ENCODE data around the gene TNRC6C. TPM values are rescaled to one million over a fixed set of nuclear protein-coding genes. Genes with fewer than 3 reads are reported as not detected.

Gene TNRC6C
- total and polyA plus RNA-seq, 2 experiments from 2014 or later, result 10.1 to 16.6 TPM

GRCh38 chr17:78130437-78131101 is 172.1 kb downstream of the TNRC6C start, which contains the start of gene TMC8 (continued):
- TF ChIP-seq CTCF (conservative IDR thresholded peaks at IDR 0.05; ENCODE audit: low read depth in 2 of 2) (no peak), EZH2 (IDR thresholded peaks at IDR 0.05; ENCODE audit: low read depth, unreplicated experiment) (no peak), CREB1 (CRISPR knock-in tag; IDR thresholded peaks at IDR 0.05; ENCODE audit: low read depth) (no peak), ETS1 (IDR thresholded peaks at IDR 0.05) (no peak), JUNB (IDR thresholded peaks at IDR 0.05; ENCODE audit: unreplicated experiment) (no peak), ZNF114 (CRISPR knock-in tag; IDR thresholded peaks at IDR 0.05) (no peak), EZH2phosphoT487 (IDR thresholded peaks at IDR 0.05; ENCODE audit: unreplicated experiment) (no peak)

GRCh38 chr17:78131172-78132083 is 172.9 kb downstream of the TNRC6C start:
- H3K27ac ChIP-seq (ENCODE audit: low read depth), result no peak overlapping the region
- H3K4me1 ChIP-seq (ENCODE audit: insufficient read depth), result peaks cover 32% of the 10 kb centered on the region
- H2AFZ ChIP-seq, result peak overlapping the region; percentile 10; the same call in 1 of the 2 replicates
- H3K27me3 ChIP-seq (ENCODE audit: insufficient read depth), result peaks cover 22% of the 10 kb centered on the region
- H3K4me2 ChIP-seq, result peak overlapping the region; percentile 81
- 0 out of 2 replicates have a peak, but pooled peaks cover 5% of the 10 kb centered on the region for H3K79me2 ChIP-seq (replicated peaks; ENCODE audit: insufficient read depth)
- H3F3A ChIP-seq (replicated peaks; ENCODE audit: low read depth), result peaks cover 10% of the 10 kb centered on the region; the same call in 1 of the 2 replicates
- 0 out of 3 replicates have a peak overlapping the region, but pooled peaks have one; percentile 36 for H3K4me3 Mint-ChIP-seq
- no peak overlapping the region for H3K27ac Mint-ChIP-seq
- H3K4me1 Mint-ChIP-seq, result peaks cover 23% of the 10 kb centered on the region
- DNase-seq (ENCODE audit: low spot score) (no peak), ATAC-seq (peak; percentile 3)
- H3K9me2 ChIP-seq (ENCODE audit: insufficient read depth), result no peaks in the 10 kb centered on the region
- no peaks in the 10 kb centered on the region for H3K36me3 ChIP-seq (ENCODE audit: insufficient read depth)
- no peaks in the 10 kb centered on the region for H3K9me3 Mint-ChIP-seq
- H3K4me3 ChIP-seq, result peak overlapping the region; percentile 63
- H4K20me1 ChIP-seq (replicated peaks; ENCODE audit: insufficient read depth), result no peaks in the 10 kb centered on the region
- peaks cover 35% of the 10 kb centered on the region for H3K27me3 Mint-ChIP-seq (ENCODE audit: insufficient read depth, low read depth, poor library complexity)
- H3K36me3 Mint-ChIP-seq (ENCODE audit: low read depth), result peaks cover 2% of the 10 kb centered on the region; the same call in 1 of the 3 replicates
- TF ChIP-seq ETS1 (IDR thresholded peaks at IDR 0.05), result no peak
- no peak for TF ChIP-seq STAT1 (IDR thresholded peaks at IDR 0.05; ENCODE audit: unreplicated experiment)
- TF ChIP-seq ZNF331 (CRISPR knock-in tag; IDR thresholded peaks at IDR 0.05; ENCODE audit: low read depth), result no peak
- TF ChIP-seq CTCF (conservative IDR thresholded peaks at IDR 0.05; ENCODE audit: low read depth in 2 of 2), result no peak
- TF ChIP-seq JUNB (IDR thresholded peaks at IDR 0.05; ENCODE audit: unreplicated experiment), result no peak
- TF ChIP-seq POLR2AphosphoS5 (IDR thresholded peaks at IDR 0.05; ENCODE audit: low read depth), result no peak
- no peak for TF ChIP-seq CREB1 (CRISPR knock-in tag; IDR thresholded peaks at IDR 0.05; ENCODE audit: low read depth)
- TF ChIP-seq EZH2phosphoT487 (IDR thresholded peaks at IDR 0.05; ENCODE audit: unreplicated experiment), result no peak
- no peak for TF ChIP-seq ZNF114 (CRISPR knock-in tag; IDR thresholded peaks at IDR 0.05)
- no peak for TF ChIP-seq REST (IDR thresholded peaks at IDR 0.05; ENCODE audit: unreplicated experiment)
- TF ChIP-seq NANOG (IDR thresholded peaks at IDR 0.05; ENCODE audit: borderline replicate concordance), result no peak

Data from GM23338 (cell line).